ENCODE data around the gene ABAT. TPM values are rescaled to one million over a fixed set of nuclear protein-coding genes. Genes with fewer than 3 reads are reported as not detected.

ABAT gene
- total RNA-seq, 1 experiment from 2014 or later, result 7.3 TPM

GRCh38 chr16:8648877-8649276 lies 25.5 kb upstream of the ABAT start:
- Histone ChIP-seq H2BK5ac (ENCODE audit: insufficient read length, low read length) (no peak overlapping the region), H2BK12ac (ENCODE audit: insufficient read length, low read depth, low read length) (no peak overlapping the region), H3K23me2 (ENCODE audit: insufficient read length, low read depth, low read length, poor library complexity, severe bottlenecking) (no peaks in the 10 kb centered on the region), H3T11ph (ENCODE audit: low read length) (no peak overlapping the region), H3K27me3 (ENCODE audit: insufficient read depth, low read length) (no peaks in the 10 kb centered on the region), H3K18ac (ENCODE audit: insufficient read length, low read depth, low read length) (no peak overlapping the region), H3K27ac (ENCODE audit: insufficient read length, low read depth, low read length) (no peak overlapping the region), H3K79me2 (ENCODE audit: insufficient read depth, low read length) (no peaks in the 10 kb centered on the region), H3K4me2 (ENCODE audit: insufficient read depth, insufficient read length, low read length) (no peak overlapping the region), H2BK20ac (ENCODE audit: low read depth, low read length, poor library complexity, severe bottlenecking) (no peak overlapping the region), H3K56ac (ENCODE audit: insufficient read length, low read depth, low read length) (no peak overlapping the region), H3K23ac (ENCODE audit: insufficient read length, low read depth, low read length) (no peak overlapping the region), H2AK5ac (ENCODE audit: insufficient read length, low read length) (no peak overlapping the region), H3K79me1 (ENCODE audit: insufficient read depth, low read depth, low read length, poor library complexity, severe bottlenecking) (no peaks in the 10 kb centered on the region), H4K91ac (ENCODE audit: insufficient read length, low read depth, low read length) (no peak overlapping the region), H4K20me1 (ENCODE audit: control insufficient read depth, insufficient read depth, insufficient read length) (no peaks in the 10 kb centered on the region), H2AFZ (ENCODE audit: low read length) (no peak overlapping the region), H3K4ac (ENCODE audit: low read depth, low read length) (no peak overlapping the region), H2BK120ac (ENCODE audit: low read depth, low read length, poor library complexity, severe bottlenecking) (no peak overlapping the region), H3K14ac (ENCODE audit: insufficient read depth, low read length) (no peak overlapping the region), H3K9me3 (ENCODE audit: control insufficient read depth, low read depth, low read length) (no peaks in the 10 kb centered on the region), H3K9ac (ENCODE audit: extremely low read depth, insufficient read length, low read length) (no peak overlapping the region), H4K5ac (ENCODE audit: insufficient read length, low read depth, low read length) (no peak overlapping the region), H4K8ac (replicated peaks; ENCODE audit: insufficient read length, low read depth, low read length) (no peak overlapping the region), H2BK15ac (ENCODE audit: low read depth, low read length) (no peak overlapping the region), H3K4me1 (ENCODE audit: insufficient read depth, low read length) (no peaks in the 10 kb centered on the region; the same call in 1 of the 2 replicates)
- Mint-ChIP-seq H3K4me1 (peaks cover 6% of the 10 kb centered on the region in 2 experiments; a peak in 3 of 4 replicates), H3K4me3 (no peak overlapping the region), H3K27me3 (ENCODE audit: low read depth) (no peaks in the 10 kb centered on the region; the same call in 1 of the 2 replicates), H3K27ac (no peak overlapping the region), H3K9me3 (no peaks in the 10 kb centered on the region), H3K36me3 (ENCODE audit: insufficient read depth in 1 of 3, low read depth in 3 of 3) (peaks cover 39 to 51% (median 48%) of the 10 kb centered on the region in 3 experiments; a peak in 6 of 7 replicates)
- WGBS (ENCODE audit: extremely low coverage, insufficient read length, low lambda C conversion rate), result no CpG with 5 or more reads among the region's 4 CpGs
- DNase-seq, result no peak
- TF ChIP-seq CTCF (conservative IDR thresholded peaks at IDR 0.05), result no peak
